Measurements from ENCODE around the gene ARRDC3. TPM values are rescaled to one million over a fixed set of nuclear protein-coding genes. Genes with fewer than 3 reads are reported as not detected.

The ARRDC3 gene
- total and polyA plus RNA-seq, 2 of the 8 experiments (the other 6 are each of a cell fraction or from before 2014, with no cell fraction given): 2.9 to 5.7 TPM

GRCh38 chr5:91345461-91345860 is 37.7 kb downstream of the ARRDC3 start:
- Histone ChIP-seq H3K79me2 (ENCODE audit: control insufficient read depth in 1 of 2, insufficient read depth in 2 of 2, low read length in 2 of 2) (no peaks in the 10 kb centered on the region), H3K9me3 (ENCODE audit: insufficient read depth in 2 of 2, low read depth in 1 of 2, low read length in 1 of 2) (peaks cover 4% of the 10 kb centered on the region in 2 experiments; a peak in 2 of 4 replicates), H3K9ac (replicated peaks in 1 of 4; ENCODE audit: extremely low read depth in 1 of 4, low read depth in 3 of 4, low read length in 3 of 4) (no peak overlapping the region), H4K8ac (ENCODE audit: extremely low read depth, insufficient read depth, low read length) (no peak overlapping the region), H3K56ac (replicated peaks; ENCODE audit: insufficient read length, low read depth, low read length) (no peak overlapping the region), H4K20me1 (replicated peaks in 1 of 2; ENCODE audit: control insufficient read depth in 1 of 2, insufficient read depth in 2 of 2, low read length in 2 of 2) (no peaks in the 10 kb centered on the region), H2BK12ac (ENCODE audit: low read depth, low read length) (no peak overlapping the region), H2BK20ac (ENCODE audit: low read length) (no peak overlapping the region), H3K4me1 (replicated peaks in 1 of 4; ENCODE audit: control insufficient read depth in 3 of 4, insufficient read depth in 4 of 4, low read length in 3 of 4) (no peaks in the 10 kb centered on the region), H3K4me2 (ENCODE audit: insufficient read depth in 1 of 2, low read depth in 2 of 2, low read length in 2 of 2) (no peak overlapping the region), H2BK120ac (replicated peaks; ENCODE audit: low read depth, low read length) (no peak overlapping the region), H3K14ac (ENCODE audit: insufficient read length) (no peak overlapping the region), H4K91ac (replicated peaks; ENCODE audit: insufficient read length, low read length) (no peak overlapping the region), H2AFZ (ENCODE audit: low read length) (no peak overlapping the region), H3K27me3 (replicated peaks in 1 of 4; ENCODE audit: control insufficient read depth in 3 of 4, extremely low read depth in 1 of 4, insufficient read depth in 3 of 4, low read length in 3 of 4) (no peaks in the 10 kb centered on the region), H3K79me1 (ENCODE audit: low read depth, low read length) (no peaks in the 10 kb centered on the region), H2BK15ac (ENCODE audit: low read length) (no peak overlapping the region), H3K27ac (ENCODE audit: low read depth, low read length) (no peak overlapping the region), H3K4me3 (ENCODE audit: extremely low read depth in 1 of 4, insufficient read depth in 2 of 4, low read depth in 3 of 4, low read length in 4 of 4) (no peak overlapping the region), H3K23me2 (ENCODE audit: low read depth, low read length) (no peaks in the 10 kb centered on the region), H2AK5ac (ENCODE audit: low read depth, low read length) (no peak overlapping the region), H3K36me3 (ENCODE audit: control insufficient read depth in 2 of 4, insufficient read depth in 4 of 4, low read length in 3 of 4) (no peaks in the 10 kb centered on the region), H3K18ac (ENCODE audit: extremely low read depth, low read length) (no peak overlapping the region), H3K4ac (replicated peaks; ENCODE audit: insufficient read length, low read depth, low read length) (no peak overlapping the region), H3K23ac (ENCODE audit: insufficient read length) (no peak overlapping the region), H2BK5ac (ENCODE audit: low read depth, low read length) (no peak overlapping the region), H4K5ac (ENCODE audit: insufficient read length, low read depth, low read length) (no peak overlapping the region)
- 94% methylated on average over 2 of the region's 5 CpGs; no CpG with 5 or more reads in 1 of the 2 experiments for WGBS, 2 experiments (ENCODE audit: extremely low coverage in 1 of 2, insufficient coverage in 1 of 2, insufficient read length in 1 of 2, insufficient replicate concordance in 2 of 2, low coverage in 1 of 2, low lambda C conversion rate in 2 of 2, missing lambda C conversion rate in 1 of 2)
- FAIRE-seq (no peak), DNase-seq (ENCODE audit: low read depth in 1 of 2, low spot score in 2 of 2) (no peak)
- POLR2A ChIA-PET (ENCODE audit: partially characterized antibody): no interaction called here
- CTCF ChIA-PET (ENCODE audit: partially characterized antibody): interaction anchor here (1.0 kb wide), 1 partner anchor 43 kb away, joined by 3 read pairs; no protein-coding TSS in a partner anchor
- no peak for TF ChIP-seq ASH2L (IDR thresholded peaks at IDR 0.05; ENCODE audit: low read length)
